Skeletal muscle cell (primary cell): ENCODE results near the gene DYNLT1.
"Not testable (repeated sequence)": the region's sequence is repeated elsewhere in the genome, so short reads cannot be mapped to it uniquely, and the experiment has no call there.

Experiments used
- DNase-seq: peaks from one replicate; pipeline ENCODE4 v3.0.0-alpha.2; 2010; ENCODE audit warnings: low read depth
- H3K4me3 ChIP-seq: 2 replicates; pipeline ENCODE4 v1.5.1; 2011; ENCODE audit warnings: low read depth, mild to moderate bottlenecking, control low read depth, low read length, moderate library complexity

DYNLT1 gene

DNA sequence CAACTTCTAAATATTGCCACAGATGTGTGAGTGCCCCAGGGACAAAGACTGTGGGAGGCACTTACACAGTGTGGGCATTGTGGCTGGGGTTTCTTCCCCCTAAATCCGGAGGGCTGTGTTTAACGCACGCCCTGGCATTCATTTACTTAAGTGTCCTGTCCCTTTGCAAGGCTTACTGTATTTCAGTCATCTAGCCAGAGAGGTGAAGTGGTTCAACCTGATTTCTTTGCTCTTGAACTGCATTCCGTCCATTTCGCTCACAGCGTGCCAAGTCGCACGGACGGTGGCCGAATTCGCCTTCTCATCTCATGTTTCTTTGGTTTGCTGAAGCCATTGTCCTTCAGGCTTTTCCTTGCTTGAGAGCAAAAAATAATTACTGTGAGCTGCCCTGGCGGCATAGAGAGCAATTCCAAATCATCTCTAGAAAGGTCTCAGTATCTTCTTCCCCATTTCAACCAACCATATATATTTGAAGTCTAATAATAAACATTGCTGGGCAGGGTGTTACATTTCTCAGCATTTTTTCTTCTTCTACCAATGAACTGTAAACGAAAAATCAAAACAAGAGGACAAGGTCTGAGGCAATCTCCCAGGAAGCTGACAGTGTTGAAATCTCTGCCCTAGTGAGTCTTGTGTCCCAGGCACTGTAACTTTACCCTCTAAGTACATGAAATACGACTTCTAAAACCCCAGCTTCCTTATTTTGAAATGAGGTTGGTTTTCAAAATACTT, 22.3 kb upstream of the DYNLT1 start:
- no peak overlapping the region for H3K4me3 ChIP-seq
- peak; percentile 78 for DNase-seq

DNA sequence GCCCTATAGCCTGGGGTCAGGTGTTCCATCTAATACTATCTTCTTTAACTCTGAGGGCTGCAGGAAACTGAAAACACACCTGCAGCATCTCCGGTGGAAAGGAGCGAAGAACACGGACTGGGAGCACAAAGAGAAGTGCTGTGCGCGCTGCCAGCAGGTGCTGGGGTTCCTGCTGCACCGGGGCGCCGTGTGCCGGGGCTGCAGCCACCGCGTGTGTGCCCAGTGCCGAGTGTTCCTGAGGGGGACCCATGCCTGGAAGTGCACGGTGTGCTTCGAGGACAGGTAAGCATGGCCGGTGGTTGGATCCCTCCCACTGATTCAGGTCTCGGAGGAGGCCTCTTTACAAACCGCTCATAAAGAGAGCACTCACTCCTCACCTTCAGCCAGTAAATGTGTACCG, 20.8 kb upstream of the DYNLT1 start:
- no peak for DNase-seq
- no peak overlapping the region for H3K4me3 ChIP-seq

DNA sequence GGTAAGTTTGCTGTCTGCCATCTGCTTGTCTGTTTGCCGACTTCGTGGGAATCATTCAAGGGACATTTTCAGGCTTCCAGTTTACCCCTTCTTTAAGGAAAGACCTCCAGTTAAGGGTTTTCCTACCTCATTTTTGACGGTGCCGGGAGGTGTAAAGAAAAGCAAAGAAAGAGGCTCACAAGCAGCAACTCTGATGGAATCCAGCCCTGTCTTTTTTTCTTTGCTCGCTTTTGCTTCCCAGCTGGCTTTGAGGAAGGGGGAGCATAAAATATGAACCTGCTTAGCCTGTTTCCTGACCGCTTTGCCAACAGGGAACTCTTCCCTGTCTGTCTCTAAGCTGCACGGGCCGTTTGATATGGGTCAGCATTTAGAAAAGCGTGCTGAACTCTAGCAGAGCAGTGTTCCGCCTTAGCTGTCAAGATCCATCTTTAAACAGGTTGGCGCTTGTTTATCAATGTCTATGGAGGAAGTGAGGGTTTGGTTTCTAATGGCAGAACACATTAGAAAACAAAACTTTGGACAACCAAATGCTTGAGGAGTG, 19.2 kb upstream of the DYNLT1 start:
- H3K4me3 ChIP-seq: peak overlapping the region; percentile 33
- DNase-seq: no peak

DNA sequence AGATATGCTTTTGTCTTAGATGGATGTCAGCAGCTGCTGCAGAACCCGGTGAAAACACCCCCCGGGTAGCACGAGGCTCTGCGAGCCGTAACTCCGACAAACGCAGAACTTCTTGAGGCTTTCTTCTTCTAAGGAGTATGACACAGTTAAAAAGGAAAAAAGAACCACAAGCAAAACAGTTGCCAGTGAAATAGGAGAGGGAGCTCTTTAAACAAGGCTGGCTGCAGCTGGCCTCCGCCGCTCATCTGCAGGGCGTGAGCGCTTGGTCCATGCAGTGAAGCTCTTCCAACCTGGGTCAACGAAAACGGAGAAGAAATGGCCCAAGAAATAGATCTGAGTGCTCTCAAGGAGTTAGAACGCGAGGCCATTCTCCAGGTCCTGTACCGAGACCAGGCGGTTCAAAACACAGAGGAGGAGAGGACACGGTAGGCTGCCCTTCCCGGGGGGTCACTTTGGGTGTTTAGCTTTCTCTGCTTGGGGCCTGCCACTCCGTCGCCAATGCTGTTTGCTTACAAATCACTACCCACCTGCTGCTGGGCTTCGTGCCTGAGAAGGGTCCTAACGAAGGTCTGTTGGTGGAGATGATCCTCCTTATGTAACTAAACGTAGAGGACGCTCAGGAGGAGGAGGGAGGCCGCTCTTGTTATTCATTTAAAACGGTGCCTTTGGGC, 18.5 kb upstream of the DYNLT1 start:
- DNase-seq: no peak
- peak overlapping the region; percentile 33 for H3K4me3 ChIP-seq

- no peak overlapping the region for H3K4me3 ChIP-seq
- no peak for DNase-seq
Observed at GRCh38 chr6:158662607-158662953, 18.0 kb upstream of the DYNLT1 start.

GRCh38 chr6:158661156-158661685, 16.7 kb upstream of the DYNLT1 start:
- H3K4me3 ChIP-seq: no peak overlapping the region
- DNase-seq: no peak

DNA sequence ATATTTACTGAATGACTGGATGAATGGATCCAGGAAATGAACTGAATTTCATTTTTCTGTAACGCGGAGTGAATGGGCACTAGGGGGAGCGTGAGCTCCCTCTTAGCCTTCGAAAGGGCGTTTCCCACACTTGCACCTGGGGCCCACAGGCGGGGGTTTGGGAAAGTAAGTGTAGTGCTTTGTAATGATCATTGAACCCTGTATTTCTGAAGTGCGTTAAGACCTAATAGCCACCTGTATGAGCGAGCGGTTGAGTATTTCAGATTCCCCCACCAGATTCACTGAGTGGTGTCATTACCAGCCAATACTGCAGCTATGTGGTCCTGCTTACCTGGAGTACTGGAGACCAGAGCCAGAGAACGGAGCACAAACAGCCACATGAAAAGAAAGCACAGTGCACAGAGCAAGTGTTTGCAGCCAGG, 15.8 kb upstream of the DYNLT1 start:
- H3K4me3 ChIP-seq: no peak overlapping the region
- no peak for DNase-seq

GRCh38 chr6:158656986-158657385, 12.4 kb upstream of the DYNLT1 start:
- not testable (repeated sequence) for DNase-seq

DNA sequence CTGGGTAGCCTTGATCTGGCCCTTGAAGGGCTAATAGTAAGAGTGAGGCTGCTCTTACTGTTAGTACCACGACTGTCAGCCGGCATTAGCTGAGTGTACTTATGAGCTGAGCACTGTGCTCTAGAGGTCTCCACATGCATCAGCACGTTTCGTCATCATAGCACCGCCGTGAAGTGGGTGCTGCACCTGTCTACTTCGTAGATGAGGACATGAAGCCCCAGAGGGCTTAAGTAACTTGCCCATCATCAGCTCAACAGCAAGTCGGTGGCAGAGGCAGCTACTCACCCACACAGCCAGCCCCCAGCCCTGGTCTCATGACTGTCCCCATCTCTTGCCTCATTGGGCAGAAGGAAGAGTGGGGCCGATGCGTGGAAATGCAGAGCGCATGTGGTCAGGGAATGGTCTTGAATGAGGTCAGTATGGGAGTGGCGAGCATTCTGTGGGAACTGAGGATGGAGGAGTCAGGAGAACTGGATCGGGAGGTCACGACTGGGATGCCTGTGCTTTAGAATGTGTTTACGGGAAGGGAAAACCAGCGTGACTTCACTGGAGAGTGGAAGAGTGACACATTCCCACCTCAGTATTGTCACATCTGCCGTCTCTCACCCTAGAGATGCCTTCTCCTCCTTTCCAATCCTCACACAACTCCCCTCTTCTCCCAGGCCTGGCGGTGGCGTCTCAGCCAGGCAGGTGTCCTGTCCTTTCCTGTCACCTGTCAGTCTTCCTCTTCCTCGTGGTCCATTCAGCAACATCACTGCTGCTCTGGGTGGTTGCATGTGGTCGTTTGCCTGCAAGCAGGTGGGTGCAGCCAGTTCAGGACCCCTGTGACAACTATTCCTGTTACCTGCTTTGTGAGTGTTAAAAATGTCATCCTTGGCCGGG, 11.3 kb upstream of the DYNLT1 start:
- no peak overlapping the region for H3K4me3 ChIP-seq

More at GRCh38 chr6:158656986-158657385, 12.4 kb upstream of the DYNLT1 start:
- H3K4me3 ChIP-seq: not testable (repeated sequence)

DNA sequence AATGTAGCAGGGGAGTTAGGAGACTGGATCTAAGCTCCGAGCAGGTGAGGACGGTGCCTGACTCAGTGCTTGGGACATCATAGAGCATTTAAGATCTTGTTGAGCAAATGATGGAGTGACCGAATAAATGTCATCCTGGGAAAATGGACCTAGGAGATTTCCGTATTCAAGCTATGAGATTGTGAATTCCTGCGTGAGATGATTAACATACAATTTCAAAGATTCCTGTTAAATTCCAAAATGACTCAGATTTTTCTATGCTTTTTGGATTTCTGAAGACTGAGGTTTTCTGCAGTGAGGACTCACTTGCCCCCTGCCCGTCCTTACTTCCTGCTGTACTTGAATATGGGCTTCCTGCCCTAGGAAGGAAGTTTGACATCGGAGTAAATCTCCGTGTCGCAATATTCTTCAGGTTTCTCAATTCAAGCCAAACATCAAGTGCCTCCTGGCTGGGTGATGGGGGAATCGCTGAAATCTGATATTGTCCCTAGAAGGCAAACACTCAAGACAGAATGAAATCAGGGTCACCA, 10.5 kb upstream of the DYNLT1 start:
- H3K4me3 ChIP-seq: no peak overlapping the region
- DNase-seq: no peak

More for the DNA sequence above, 11.3 kb upstream of the DYNLT1 start:
- no peak for DNase-seq

- DNase-seq: peak; percentile 58
- no peak overlapping the region for H3K4me3 ChIP-seq
Observed at GRCh38 chr6:158654498-158654897, 10.0 kb upstream of the DYNLT1 start.

DNA sequence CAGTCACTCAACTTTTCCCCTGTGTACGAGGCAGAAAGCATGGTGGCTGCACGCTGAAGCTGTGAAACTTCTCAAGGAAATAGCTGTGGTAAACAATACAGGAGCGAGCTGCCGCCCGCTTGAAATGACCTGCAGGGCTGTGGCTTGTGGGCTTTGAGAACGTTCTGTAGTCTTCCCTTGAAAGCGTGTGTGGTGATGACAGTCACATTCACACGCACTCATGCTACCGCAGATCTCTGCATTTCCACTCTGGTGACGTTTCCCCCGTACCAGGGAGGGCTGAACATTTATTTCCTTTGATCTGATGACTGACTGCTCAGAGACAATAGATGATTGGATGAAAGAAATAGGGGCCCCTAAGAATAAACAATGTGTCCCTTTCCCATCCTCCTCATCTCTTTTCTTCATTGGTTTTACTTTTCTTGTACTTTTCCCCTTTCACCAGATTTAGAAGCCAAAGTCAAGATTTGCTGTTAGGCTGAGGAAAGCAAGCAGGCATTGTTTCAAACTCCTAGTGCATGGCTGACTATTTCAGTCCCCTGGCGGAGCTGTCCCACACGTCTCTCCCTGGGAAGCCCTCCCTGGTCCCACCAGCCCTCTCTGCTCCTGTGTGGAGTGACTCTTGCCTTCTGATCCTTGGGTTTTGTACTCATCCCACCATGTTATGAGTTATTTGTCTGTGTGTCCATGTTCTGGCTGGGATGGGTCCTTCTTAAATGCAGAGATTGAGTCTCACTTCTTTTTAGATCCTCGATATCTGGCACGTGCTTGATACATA, 9.2 kb upstream of the DYNLT1 start:
- no peak overlapping the region for H3K4me3 ChIP-seq
- DNase-seq: no peak

DNA sequence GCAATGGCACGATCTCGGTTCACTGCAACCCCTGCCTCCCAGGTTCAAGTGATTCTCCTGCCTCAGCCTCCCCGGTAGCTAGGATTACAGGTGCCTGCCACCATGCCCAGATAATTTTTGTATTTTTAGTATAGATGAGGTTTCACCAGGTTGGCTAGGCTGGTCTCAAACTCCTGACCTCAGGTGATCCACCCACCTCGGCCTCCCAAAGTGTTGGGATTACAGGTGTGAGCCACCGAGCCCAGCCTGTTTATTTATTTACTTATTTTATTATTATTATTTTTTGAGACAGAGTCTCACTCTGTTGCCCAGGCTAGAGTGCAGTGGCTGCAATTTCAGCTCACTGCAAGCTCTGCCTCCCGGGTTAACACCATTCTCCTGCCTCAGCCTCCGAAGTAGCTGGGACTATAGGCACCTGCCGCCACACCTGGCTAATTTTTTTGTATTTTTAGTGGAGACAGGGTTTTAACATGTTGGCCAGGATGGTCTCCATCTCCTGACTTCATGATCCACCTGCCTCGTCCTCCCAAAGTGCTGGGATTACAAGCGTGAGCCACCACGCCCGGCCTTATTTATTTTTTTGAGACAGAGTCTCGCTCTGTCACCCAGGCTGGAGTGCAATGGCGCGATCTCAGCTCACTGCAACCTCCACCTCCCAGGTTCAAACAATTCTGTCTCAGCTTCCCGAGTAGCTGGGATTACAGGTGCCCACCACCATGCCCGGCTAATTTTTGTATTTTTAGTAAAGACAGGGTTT, 7.6 kb upstream of the DYNLT1 start:
- DNase-seq, H3K4me3 ChIP-seq: not testable (repeated sequence)

GRCh38 chr6:158649289-158650143, 5.0 kb upstream of the DYNLT1 start, which contains the start of gene SYTL3:
Gene SYTL3, plus strand, starts transcription at chr6:158650054. Its CDS starts 13,215 bp downstream, at chr6:158663269.
- no peak within 1 kb of the TSS for H3K4me3 ChIP-seq

DNA sequence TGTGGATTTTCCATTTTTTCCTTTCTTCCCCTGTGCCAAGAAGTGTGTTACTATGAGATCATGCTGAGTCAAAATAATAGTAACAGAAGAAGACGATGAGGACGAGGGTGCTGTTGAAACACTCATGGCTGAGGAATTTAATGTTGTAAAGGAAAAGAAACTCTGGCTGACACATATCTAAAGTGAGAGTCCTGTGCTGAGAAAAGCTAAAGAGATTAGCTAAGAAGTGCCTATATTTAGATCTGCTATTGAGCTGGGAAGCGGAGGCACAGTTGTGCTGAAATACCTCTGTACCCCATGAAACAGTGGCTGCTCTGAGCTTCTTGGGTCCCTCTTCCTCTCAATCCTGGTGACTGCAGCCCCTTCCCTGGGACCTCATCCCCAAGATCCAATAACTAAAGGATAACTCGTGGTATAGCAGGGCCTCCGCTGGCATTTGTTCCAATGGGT, 4.2 kb upstream of the DYNLT1 start:
- peak; percentile 77 for DNase-seq
- H3K4me3 ChIP-seq: no peak overlapping the region

More at GRCh38 chr6:158649289-158650143, 5.0 kb upstream of the DYNLT1 start, which contains the start of gene SYTL3:
- DNase-seq: peak; percentile 59

DNA sequence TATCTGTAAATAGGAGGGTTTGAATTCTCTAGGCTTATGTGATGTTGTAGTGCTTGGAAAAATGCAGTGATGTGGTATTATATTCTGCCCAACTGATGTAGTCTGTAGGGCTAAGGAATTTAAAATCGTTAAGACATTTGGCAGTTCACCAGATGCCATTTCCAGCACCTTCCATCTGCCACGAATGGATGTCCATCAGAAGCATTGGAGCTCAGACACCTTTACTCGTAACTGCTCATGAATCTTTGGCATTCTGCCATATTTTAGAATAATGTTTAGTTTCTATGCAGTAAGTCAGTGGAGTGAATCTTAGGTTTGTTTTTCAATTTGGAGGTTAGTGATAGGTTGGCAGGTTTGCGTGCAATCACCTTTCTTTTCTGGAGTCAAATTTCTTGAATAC, 3.0 kb upstream of the DYNLT1 start:
- no peak for DNase-seq

More for the DNA sequence above, 3.0 kb upstream of the DYNLT1 start:
- H3K4me3 ChIP-seq: no peak overlapping the region
